HG02852 (cell line): Measurements from ENCODE around the gene SERPINF2.
"Not testable (repeated sequence)": the region's sequence is repeated elsewhere in the genome, so short reads cannot be mapped to it uniquely, and the experiment has no call there.

Experiments used
- ATAC-seq: cut with Tn5 transposase; IDR thresholded peaks from one replicate; pipeline ENCODE4 v1.9.1; 2021; ENCODE audit warnings: mild to moderate bottlenecking, moderate library complexity; ENCODE audit not compliant: unreplicated experiment

The SERPINF2 gene

GRCh38 chr17:1762233-1762900, 19.7 kb downstream of the SERPINF2 start:
- no peak for ATAC-seq

GRCh38 chr17:1762901-1763898, 20.5 kb downstream of the SERPINF2 start:
- ATAC-seq: no peak

GRCh38 chr17:1764284-1764683, 21.6 kb downstream of the SERPINF2 start:
- no peak for ATAC-seq

GRCh38 chr17:1764705-1765104, 22.0 kb downstream of the SERPINF2 start:
- ATAC-seq: not testable (repeated sequence)

- ATAC-seq: no peak
Observed at GRCh38 chr17:1765576-1765975, 22.9 kb downstream of the SERPINF2 start.

- no peak for ATAC-seq
Observed at GRCh38 chr17:1766382-1767135, 23.9 kb downstream of the SERPINF2 start.

- no peak for ATAC-seq
Observed at GRCh38 chr17:1767358-1767757, 24.7 kb downstream of the SERPINF2 start.

GRCh38 chr17:1769822-1770477, 27.3 kb downstream of the SERPINF2 start:
- ATAC-seq: no peak

GRCh38 chr17:1773000-1773695, 30.5 kb downstream of the SERPINF2 start:
- ATAC-seq: not testable (repeated sequence)

GRCh38 chr17:1773696-1774181, 31.1 kb downstream of the SERPINF2 start:
- no peak for ATAC-seq

GRCh38 chr17:1774390-1775176, 31.9 kb downstream of the SERPINF2 start:
- no peak for ATAC-seq

- no peak for ATAC-seq
Observed at GRCh38 chr17:1776328-1776727, 33.7 kb downstream of the SERPINF2 start.

GRCh38 chr17:1776857-1777256, 34.2 kb downstream of the SERPINF2 start:
- no peak for ATAC-seq

GRCh38 chr17:1779571-1780131, 37.0 kb downstream of the SERPINF2 start:
- no peak for ATAC-seq

GRCh38 chr17:1782171-1782567, 39.5 kb downstream of the SERPINF2 start:
- ATAC-seq: no peak

- ATAC-seq: no peak
Observed at GRCh38 chr17:1783271-1783670, 40.6 kb downstream of the SERPINF2 start.

- ATAC-seq: no peak
Observed at GRCh38 chr17:1783834-1784611, 41.4 kb downstream of the SERPINF2 start.

- ATAC-seq: no peak
Observed at GRCh38 chr17:1785930-1786329, 43.3 kb downstream of the SERPINF2 start.
